HuH-7 (cell line): Measurements from ENCODE around the gene SDCCAG8.

Source experiments
- DNase-seq: peaks from one replicate; pipeline ENCODE4 v3.0.0; 2011; ENCODE audit warnings: low spot score

SDCCAG8 gene

DNA sequence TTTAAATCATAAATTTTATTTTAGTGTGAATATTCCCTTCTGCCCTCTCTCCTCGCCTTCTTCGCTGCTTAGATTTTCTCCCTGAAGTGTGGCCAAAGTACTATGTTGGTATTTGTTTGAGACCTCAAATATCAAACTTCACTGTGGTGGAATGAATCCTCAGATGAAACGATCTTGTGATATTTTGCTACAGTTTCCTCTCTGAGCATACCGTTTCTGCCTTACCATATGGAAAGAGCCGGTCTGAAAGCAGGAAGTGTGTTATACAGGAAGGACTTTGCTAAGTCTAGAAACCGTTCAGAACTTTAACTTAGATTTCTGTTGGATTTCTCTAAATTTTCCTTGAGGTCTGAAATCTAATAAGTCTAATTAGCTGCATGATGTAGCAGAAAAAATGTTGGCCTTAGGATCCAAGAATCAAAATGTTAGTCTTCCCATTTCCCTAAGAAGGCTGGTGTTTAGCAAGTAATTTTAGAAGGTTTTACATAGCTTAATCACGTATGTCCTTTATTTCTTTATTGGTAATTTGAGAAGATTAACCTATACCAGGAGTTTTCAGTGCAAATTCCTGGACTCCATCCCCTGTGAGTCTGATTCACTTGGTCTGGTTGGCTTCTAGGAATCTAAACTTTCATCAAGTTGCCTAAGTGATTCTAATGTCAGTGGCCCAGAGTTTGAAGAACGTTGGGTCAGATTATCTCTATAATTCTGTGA is 30.7 kb downstream of the SDCCAG8 start:
- no peak for DNase-seq

DNA sequence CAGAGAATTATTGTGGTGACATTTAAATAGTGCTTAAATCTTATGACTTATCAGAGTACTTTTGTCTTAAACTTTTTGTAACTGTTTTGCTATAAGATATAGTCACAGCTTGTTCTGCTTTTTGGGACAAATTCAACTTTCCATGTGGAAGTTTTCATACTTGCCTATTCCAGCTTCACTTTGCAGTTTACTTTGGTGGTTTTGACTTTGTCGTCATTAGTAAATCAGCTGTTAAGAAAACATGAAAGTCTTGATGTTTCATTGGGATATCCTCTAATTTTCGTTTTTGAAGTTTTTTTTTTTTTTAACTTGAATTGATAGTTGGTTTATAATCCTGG is 31.3 kb downstream of the SDCCAG8 start:
- no peak for DNase-seq

DNA sequence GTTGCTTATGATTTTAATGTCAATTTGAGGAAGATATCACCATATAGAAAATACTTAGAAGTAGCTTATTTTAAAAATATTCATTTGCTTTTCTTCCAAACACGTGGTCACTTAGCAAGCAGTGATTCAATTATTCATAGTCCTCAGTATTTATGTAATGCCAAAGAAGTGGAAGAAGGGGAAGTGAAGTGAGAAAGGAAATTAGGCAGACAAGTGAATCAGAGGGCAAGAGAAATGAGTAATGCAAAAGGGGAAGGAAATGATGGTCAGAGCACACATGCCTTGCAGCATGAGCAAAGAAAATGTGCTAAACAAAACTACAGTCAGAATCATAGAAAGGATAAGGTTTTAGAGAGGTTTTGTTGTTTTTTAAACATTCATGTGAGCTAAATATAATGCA is 31.8 kb downstream of the SDCCAG8 start:
- no peak for DNase-seq

DNA sequence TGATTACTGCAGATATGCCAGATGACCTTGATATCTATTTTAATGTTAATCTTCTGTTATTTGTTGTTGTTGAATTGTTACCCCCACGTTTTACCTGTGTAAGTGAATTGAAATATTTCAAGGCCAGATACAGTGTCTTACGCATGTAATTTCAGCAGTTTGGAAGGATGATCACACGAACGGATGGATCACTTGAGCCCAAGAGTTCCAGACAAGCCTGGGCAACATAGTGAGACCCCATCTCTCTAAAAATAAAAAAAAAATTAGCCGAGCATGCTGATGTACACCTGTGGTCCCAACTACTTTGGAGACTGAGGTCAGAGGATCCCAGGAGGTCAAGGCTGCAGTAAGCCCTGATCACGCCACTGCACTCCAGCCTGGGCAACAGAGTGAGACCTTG is 32.2 kb downstream of the SDCCAG8 start:
- DNase-seq, result no peak

DNA sequence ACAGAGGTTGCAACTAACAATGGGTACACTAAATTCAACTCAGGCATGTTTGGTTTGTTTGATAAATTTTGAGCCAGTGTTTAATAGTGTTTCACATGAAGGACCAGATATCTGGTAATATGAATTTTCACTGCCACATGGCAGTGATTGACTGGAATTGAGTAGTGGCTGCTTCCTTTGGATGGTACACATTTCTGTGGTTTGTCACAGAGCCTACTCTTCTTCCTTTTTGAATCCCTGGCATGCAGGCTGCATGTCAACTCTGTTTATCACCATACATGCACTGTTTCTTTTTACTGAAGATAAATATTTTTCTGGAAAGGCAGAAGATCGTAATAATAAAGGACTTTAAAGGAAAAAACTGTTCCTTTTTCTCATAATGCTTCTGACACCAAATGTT is 35.5 kb downstream of the SDCCAG8 start:
- DNase-seq, result no peak

DNA sequence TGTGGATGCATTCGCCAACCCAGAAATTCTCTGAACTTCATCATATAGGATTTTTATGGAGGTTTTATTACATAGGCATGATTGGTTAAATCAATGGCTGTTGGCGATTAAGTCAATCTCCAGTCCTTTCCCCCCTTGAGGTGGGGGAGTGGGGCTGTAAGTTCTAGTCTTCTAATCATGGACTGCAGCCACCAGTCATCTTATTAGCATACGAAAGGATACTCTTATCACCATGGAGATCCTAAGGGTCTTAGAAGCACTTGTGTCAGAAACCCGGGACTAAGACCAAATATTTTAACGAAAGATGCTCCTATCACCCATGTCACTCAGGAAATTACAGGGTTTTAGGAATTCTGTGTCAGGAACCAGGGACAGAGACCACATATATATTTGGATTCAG is 36.3 kb downstream of the SDCCAG8 start:
- no peak for DNase-seq

DNA sequence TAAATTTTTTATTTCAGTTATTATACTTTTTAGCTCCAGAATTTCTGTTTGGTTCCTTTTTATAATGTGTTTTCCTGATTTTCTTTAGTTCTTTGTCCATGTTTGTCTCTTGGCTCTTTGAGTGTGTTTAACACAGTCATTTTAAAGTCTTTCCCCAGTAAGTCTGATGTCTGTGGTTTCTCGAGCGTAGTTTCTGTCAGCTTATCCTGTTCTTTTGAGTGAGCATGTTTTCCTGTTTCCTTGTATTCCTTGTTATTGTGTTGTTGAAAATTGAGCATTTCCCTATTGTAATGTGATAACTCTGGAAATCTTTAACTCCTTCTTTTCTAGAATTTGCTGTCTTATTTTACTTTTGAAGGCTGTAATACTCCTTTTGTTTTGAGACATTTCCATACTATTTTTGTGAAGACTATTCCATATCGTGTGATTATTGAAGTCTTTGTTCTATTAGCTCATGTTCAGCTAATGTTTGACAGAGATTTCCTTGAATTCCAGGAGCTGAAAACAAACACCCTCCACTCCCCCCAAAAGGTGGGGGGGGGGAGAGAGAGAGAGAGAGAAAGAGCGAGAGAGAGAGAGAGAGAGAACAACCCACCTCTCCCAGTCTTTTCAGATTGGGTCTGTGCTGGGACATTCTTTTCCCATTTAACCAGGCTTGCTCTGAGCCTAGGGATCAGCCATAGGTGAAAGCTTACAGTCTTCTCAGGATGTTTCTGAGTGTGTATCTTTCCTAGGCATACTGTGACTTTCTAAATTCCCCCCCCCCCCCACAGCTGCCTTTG is 38.3 kb downstream of the SDCCAG8 start:
- DNase-seq, result no peak

DNA sequence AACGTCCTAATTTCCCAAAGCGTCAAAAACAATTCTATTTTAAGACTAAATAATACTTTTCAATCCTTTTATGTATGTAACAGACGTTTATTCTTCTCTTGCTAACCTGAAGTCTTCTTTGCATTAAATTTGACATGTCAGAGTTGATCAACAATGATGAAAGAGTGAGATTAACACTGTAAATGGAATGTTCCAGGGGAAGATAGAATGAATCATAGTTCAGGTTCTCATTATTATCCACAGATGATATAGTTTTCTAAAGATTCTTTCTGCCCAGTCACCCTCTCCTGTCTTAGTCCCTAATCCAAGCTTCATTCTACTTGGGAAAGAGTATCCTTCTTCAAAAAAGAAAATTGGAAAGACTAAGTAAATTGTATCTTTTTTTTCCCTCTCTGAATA is 38.9 kb downstream of the SDCCAG8 start:
- DNase-seq, result no peak

DNA sequence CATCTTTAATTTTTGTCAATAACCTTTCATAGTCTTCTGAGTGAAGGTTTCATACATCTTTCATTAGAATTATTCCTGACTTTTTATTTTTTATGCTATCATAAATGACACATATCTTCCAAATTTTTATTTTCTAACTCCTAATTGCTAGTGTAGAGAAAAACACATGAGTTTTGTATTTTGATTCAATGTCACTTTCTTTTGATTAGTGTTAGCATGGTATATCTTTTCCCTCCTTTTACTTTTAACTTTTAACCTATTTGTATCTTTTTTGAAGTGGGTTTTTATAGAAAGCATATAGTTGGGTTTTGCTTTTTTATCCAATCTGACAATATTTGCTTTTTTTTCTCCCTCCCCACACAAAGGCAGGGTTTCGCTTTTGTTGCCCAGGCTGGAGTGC is 43.2 kb downstream of the SDCCAG8 start:
- DNase-seq, result no peak

DNA sequence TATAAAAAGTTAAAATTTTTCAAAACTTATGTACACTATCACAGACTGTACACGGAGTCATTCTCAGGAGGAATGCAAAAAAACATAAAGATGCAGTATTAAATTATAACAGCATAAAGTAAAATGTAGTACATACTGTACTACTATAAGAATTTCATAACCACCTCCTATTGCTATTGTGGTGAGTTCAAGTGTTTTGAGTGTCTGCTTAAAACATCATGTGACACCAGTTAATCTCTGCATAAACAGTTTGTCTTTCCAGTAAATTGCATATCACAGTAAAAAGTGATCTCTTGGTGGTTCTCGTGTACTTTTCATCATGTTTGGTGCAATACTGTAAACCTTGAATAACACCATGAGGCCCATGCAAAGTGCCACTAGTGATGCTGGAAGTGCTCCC is 45.2 kb downstream of the SDCCAG8 start:
- DNase-seq, result no peak

DNA sequence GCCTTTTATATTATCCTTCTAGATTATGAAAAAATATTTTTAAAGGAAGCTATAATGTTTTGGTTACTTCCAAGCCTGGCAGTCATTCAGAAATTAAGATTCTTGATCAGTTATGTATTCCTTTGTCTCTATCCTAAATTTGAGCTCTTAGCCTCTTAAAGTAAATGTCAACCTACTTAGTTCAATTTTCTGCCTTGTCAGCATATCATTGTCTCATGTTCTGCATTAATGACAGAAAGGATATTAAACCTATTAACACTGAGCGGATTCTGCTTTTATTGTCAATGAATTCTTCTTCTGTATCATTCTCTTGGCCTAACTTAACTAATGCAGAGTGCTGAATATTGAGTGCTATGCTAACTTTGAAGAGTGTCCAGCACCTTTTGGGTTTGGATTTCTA is 56.0 kb downstream of the SDCCAG8 start:
- DNase-seq, result no peak

DNA sequence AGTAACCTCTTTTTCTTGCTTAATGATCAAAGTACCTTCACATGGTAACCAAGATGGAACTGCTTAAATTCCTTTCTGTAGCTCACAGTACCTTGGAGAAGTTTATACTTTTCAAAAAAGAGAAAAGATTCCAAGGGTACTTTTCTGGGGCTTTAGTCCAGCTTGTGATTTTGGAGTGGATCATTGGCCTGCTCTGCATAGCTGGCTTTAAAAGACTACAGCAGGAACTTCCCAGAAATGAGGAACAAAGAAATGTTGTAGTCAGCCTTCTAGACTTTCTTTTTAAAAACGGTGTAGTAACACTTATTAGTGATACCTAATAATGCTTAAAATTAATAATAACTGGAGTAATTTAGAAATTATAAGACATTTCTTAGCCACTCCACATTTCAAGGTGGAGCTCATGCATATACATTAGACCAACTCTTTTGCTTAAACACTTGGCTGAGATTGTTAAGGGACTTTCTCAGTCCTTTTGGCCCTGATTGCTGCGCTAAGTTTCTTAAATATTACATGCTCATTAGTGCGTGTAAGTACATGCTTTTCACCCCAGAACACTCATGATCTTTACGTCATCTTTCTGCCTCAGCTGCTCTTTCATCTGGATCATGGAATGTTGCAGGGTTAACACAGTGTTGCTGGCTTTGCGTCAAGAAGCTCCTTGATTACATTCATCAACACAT is 57.3 kb downstream of the SDCCAG8 start:
- no peak for DNase-seq

DNA sequence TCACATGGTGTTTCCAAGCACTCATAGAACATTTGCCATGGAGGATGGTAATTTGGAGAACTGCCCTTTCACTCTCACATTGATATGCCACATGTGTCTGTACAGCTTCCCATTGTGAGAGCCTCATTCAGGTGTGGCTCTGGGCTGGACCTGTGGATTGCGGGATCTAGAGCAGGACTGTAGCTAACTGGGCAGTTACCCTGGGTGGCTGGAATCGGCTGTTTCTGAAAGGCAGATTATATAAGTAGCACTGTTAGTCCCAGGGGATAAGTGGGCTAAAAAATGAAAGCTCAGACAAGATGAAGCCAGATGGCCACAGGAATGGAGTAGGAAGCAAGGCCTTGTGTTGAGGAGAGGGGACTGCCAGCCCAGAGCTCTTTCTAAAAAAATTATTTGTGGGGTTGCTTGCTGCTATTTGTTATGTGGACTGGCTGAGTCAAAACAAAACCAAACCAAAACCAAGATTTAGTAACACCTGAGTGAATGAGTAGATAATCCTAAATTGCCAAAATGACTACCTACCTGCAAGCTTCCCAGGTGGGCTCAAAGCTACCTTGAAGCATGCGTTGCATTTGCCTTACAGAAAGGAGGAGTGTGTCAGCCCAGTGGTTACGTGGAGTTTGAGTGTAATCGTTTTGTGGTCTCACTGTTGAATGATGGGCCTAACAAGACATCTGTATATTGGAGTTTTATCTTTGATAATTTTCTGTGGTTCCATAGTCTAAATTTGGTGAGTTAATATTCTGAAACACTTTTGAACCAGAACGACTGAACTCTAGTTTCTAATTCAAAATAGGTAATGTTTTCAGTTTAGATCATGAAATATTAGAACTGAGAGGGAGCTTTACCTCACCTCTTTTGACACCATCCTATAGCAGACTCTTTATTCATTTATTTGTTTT is 58.0 kb downstream of the SDCCAG8 start:
- no peak for DNase-seq

DNA sequence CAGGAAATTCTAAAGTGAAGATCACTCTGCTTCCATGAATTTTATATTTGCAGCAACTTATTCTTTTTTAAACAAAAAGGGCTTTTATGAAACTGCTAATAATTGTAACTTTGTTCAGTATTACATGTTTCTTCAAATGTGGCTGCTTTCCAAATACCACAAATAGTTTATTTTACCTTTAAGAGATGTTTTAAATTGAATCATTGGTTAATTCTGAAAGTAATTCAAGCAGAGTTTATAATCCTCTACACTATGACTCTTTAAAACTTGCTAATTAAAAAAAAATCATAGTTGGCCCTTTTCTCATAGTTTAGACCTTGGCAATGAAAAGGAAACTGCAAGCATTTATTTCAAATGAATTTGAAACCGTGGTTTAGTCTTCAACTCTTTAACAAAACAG is 59.6 kb downstream of the SDCCAG8 start:
- no peak for DNase-seq

DNA sequence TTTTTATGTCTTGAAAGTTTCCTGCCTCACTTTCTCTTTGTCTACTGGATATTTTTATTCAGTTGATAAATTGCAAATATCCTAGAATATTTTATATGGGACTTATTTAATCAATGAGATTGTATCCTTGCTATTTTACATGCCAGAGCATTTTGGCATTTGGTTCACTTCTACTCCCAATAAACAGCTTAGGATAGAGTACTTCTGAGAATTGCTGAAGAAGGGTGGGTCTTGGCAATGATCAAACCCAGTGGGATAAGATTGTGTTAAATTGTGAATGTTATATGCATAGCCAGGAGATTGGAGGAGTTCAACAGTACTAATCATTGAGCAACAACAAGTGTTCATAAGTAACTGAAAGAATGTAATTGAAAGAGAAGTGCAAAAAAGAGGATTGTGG is 60.1 kb downstream of the SDCCAG8 start:
- DNase-seq, result no peak

DNA sequence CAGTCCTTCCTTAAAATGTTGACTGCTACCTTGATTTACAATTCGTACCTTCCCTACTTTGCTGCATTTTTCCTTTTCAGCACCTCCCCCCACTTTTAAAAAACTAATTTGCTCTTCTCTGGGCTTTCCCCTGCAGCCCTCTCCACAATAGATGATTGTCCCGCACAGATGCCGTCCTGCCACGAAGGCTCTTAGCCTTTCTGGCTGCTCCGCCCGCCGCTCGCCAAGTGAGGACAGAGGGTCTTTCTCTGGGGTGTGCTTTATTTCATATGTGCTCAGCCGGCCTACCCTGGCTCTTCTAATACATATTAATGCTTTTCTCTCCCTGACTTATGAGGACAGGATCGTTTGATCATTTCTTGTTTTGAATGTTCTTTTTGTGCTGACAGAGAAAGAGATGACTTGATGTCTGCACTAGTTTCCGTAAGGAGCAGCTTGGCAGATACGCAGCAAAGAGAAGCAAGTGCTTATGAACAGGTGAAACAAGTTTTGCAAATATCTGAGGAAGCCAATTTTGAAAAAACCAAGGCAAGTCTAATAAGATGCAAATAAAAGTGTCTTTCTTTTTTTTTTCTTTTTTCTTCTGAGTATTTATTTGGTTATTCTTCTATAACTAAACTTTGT is 60.6 kb downstream of the SDCCAG8 start:
- no peak for DNase-seq

DNA sequence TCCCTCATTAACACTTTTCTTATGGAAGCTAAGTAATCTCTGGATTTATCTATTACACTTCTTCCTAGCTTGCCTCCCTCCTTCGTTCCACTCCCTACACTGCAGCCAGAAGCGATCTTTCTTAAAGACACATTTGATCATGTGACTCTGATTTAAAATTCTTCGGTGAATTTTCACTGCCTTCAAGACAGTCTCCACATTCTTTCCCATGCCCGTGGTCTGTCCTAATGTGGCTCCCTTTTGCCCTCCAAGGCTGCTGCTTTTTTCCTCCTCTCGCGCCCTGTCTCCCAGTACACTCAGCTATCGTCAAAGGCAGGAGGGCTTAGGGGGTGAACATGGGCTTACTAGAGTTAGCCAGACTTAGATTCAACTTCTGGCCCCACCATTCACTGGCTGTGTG is 64.4 kb downstream of the SDCCAG8 start:
- no peak for DNase-seq

DNA sequence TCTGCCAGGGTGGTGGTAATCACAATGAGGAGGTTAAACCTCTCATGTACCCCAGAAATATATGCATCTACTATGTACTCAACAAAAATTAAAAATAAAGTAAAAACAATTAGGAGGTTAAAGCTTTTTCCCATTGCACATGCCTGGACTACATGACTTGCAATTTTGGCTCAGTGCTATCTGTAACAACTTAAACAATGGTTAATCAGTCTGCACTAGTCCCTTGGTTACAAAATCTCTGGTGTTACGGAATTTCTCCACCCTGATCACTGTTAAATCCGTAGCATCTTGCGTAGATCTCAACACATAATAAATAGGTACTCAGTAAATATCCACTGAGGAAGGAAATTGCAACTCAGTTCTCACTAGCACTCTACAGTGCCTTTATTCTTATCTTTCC is 66.5 kb downstream of the SDCCAG8 start:
- no peak for DNase-seq

DNA sequence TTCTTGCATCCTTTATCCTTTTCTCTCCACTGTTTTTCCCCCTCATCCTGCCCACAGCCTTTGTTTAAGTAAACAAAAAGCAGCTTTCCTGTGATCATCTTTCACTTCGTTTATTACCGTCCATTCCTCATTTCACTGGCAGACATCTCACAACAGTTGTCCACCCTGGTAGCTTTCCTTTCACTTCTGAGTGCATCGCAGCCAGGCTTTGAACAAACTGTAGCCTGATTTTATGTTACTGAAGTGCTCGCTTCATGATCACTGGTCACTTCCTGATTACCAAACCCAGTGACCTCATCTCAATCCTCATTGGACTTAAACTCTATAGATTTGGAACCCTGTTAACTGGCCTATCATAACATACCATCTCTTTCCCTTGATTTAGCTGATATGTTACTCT is 67.7 kb downstream of the SDCCAG8 start:
- DNase-seq, result no peak

DNA sequence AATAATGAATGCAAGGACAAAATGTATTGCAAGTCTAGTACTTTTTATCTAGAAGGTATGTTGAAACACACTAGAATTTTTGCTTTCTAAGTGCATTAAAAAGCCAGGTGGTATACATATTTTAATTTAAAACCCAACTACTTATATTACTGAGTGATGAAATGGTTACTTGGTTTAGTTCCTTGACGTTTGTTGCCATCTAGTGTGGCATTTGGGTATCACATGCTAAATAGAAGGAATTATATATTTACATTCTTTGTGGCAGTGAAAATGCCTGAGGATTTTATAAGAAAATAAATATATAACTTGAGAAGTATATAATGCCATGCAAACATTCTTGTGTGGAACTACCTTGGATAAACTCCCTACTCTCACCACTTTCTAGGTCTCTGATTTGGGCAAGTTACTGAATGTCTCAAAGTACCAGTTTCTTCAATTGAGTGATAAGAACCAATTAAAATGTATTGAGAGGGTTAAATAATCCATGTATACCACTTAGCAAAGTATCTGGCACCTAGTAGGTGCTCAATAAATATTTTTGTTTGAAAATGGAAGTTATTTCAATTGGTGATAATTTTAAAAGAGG is 69.6 kb downstream of the SDCCAG8 start:
- no peak for DNase-seq

DNA sequence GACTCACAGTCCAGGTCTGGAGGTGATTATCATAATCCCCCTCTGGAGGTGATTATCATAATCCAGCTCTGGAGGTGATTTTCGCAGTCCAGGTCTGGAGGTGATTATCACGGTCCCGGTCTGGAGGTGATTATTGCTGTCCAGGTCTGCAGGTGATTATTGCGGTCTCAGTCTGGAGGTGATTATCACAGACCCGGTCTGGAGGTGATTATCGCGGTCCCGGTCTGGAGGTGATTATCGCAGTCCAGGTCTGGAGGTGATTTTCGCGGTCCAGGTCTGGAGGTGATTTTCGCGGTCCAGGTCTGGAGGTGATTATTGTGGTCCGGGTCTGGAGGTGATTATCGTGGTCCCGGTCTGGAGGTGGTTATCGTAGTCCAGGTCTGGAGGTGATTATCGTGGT is 76.6 kb downstream of the SDCCAG8 start:
- DNase-seq, result no peak

DNA sequence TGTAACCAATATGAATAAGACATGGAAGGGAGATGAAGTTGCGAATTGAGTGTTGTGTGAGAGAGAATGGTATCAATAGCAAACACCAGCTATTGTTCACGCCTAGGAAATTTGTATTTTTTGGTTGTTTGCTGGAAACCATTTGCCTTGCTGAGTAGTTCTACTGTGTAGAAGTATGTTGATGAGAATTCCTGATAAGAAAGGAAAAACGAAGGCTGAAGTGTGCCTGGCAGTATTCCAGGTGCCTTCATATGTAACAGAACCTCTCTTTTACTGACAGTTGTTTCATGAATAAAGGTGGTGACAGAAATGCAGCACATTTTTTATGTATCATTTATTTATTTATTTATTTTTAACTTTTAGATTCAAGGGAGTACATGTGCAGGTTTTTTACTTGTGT is 79.5 kb downstream of the SDCCAG8 start:
- no peak for DNase-seq
